HEK293T (cell line): ENCODE results near the gene CEP63.

Experiments
- CTCF ChIA-PET: fragments of 350-600 bp; formaldehyde crosslinking; extraction: SDS; loops from one replicate; lab custom pipeline; 2021; ENCODE audit warnings: antibody characterized with exemption, inconsistent platforms; lab: Yijun Ruan, JAX
- POLR2A ChIA-PET: fragments of 350-600 bp; formaldehyde crosslinking; extraction: SDS; loops from one replicate; lab custom pipeline; 2020; ENCODE audit warnings: antibody characterized with exemption, inconsistent platforms; lab: Yijun Ruan, JAX
- DNase-seq: peaks from one replicate; pipeline ENCODE4 v3.0.0; 2012; ENCODE audit warnings: mixed read lengths; ENCODE audit errors: extremely low spot score
- ARNT ChIP-seq: fragments of 450-650 bp; IDR thresholded peaks from 2 replicates; pipeline ENCODE4 v1.6.1; 2017; ENCODE audit warnings: mild to moderate bottlenecking
- BHLHE40 ChIP-seq: fragments of 450-650 bp; IDR thresholded peaks from 2 replicates; pipeline ENCODE4 v1.6.1; 2016; ENCODE audit warnings: mild to moderate bottlenecking, moderate library complexity, borderline replicate concordance
- CTBP1 ChIP-seq: fragments of 450-650 bp; IDR thresholded peaks from 2 replicates; pipeline ENCODE4 v1.6.1; 2016; ENCODE audit warnings: borderline replicate concordance
- ELF4 ChIP-seq: fragments of 450-650 bp; IDR thresholded peaks from 2 replicates; pipeline ENCODE4 v1.6.1; 2017; ENCODE audit warnings: antibody characterized with exemption
- FOXA1 ChIP-seq: fragments of 450-650 bp; IDR thresholded peaks from 2 replicates; pipeline ENCODE4 v1.6.1; 2016; ENCODE audit warnings: mild to moderate bottlenecking
- FOXK2 ChIP-seq: fragments of 450-650 bp; IDR thresholded peaks from 2 replicates; pipeline ENCODE4 v1.6.1; 2016; ENCODE audit warnings: mild to moderate bottlenecking
- FOXM1 ChIP-seq: fragments of 450-650 bp; IDR thresholded peaks from 2 replicates; pipeline ENCODE4 v1.6.1; 2017; ENCODE audit warnings: mild to moderate bottlenecking, borderline replicate concordance
- HDGF ChIP-seq: fragments of 450-650 bp; IDR thresholded peaks from 2 replicates; pipeline ENCODE4 v1.6.1; 2017; ENCODE audit warnings: antibody characterized with exemption, borderline replicate concordance
- L3MBTL2 ChIP-seq: fragments of 450-650 bp; conservative IDR thresholded peaks from 2 replicates; pipeline ENCODE4 v1.6.1; 2016; ENCODE audit warnings: mild to moderate bottlenecking
- LEF1 ChIP-seq: fragments of 450-650 bp; IDR thresholded peaks from 2 replicates; pipeline ENCODE4 v1.6.1; 2017; ENCODE audit warnings: mild to moderate bottlenecking, borderline replicate concordance
- NFRKB ChIP-seq: fragments of 450-650 bp; IDR thresholded peaks from 2 replicates; pipeline ENCODE4 v1.6.1; 2016; ENCODE audit warnings: mild to moderate bottlenecking, moderate library complexity
- PKNOX1 ChIP-seq: fragments of 450-650 bp; IDR thresholded peaks from 2 replicates; pipeline ENCODE4 v1.6.1; 2016
- SP1 ChIP-seq: fragments of 450-650 bp; IDR thresholded peaks from 2 replicates; pipeline ENCODE4 v1.6.1; 2017
- SUZ12 ChIP-seq: fragments of 450-650 bp; IDR thresholded peaks from 2 replicates; pipeline ENCODE4 v1.6.1; 2016; ENCODE audit warnings: mild to moderate bottlenecking
- TARDBP ChIP-seq: fragments of 450-650 bp; IDR thresholded peaks from 2 replicates; pipeline ENCODE4 v1.6.1; 2016
- ZNF384 ChIP-seq: fragments of 450-650 bp; IDR thresholded peaks from 2 replicates; pipeline ENCODE4 v1.6.1; 2016

Gene CEP63

GRCh38 chr3:134602440-134602814, 116.6 kb downstream of the CEP63 start:
- ChIA-PET POLR2A (no interaction called here), CTCF (interaction anchor here (1.0 to 1.2 kb wide), 3 partner anchors 10 to 153 kb away, joined by 3 to 4 read pairs (median 4); no protein-coding TSS in a partner anchor)
- DNase-seq: no peak
- TF ChIP-seq FOXM1 (no peak), SP1 (no peak), CTBP1 (no peak), PKNOX1 (no peak), LEF1 (no peak), BHLHE40 (no peak), ZNF384 (no peak), FOXA1 (no peak), TARDBP (no peak)

- TF ChIP-seq SUZ12 (no peak), FOXA1 (no peak), LEF1 (no peak), FOXM1 (no peak), ELF4 (no peak), PKNOX1 (no peak), SP1 (no peak), BHLHE40 (no peak), FOXK2 (no peak), HDGF (no peak), TARDBP (no peak), NFRKB (no peak), CTBP1 (no peak)
- DNase-seq: no peak
- POLR2A ChIA-PET: no interaction called here
- CTCF ChIA-PET: interaction anchor here (0.6 kb wide), 1 partner anchor 184 kb away, joined by 3 read pairs; no protein-coding TSS in a partner anchor
Measured at GRCh38 chr3:134603480-134603879, 117.6 kb downstream of the CEP63 start.

- TF ChIP-seq BHLHE40: no peak
- TF ChIP-seq SP1: no peak
- no peak for TF ChIP-seq HDGF
- no peak for TF ChIP-seq ARNT
- TF ChIP-seq CTBP1: no peak
- no peak for TF ChIP-seq LEF1
- no peak for TF ChIP-seq TARDBP
- TF ChIP-seq FOXM1: no peak
- no peak for TF ChIP-seq NFRKB
- no peak for TF ChIP-seq ZNF384
- TF ChIP-seq FOXK2: no peak
- no peak for TF ChIP-seq FOXA1
- TF ChIP-seq ELF4: no peak
- no peak for TF ChIP-seq PKNOX1
- TF ChIP-seq SUZ12: no peak
- no peak for TF ChIP-seq L3MBTL2
- POLR2A ChIA-PET: no interaction called here
- CTCF ChIA-PET: interaction anchor here (0.6 kb wide), 1 partner anchor 183 kb away, joined by 3 read pairs; no protein-coding TSS in a partner anchor
- no peak for DNase-seq
Measured at GRCh38 chr3:134603956-134604355, 118.1 kb downstream of the CEP63 start.

GRCh38 chr3:134605556-134605955, 119.7 kb downstream of the CEP63 start:
- TF ChIP-seq HDGF: no peak
- no peak for TF ChIP-seq TARDBP
- TF ChIP-seq PKNOX1: no peak
- no peak for TF ChIP-seq ZNF384
- TF ChIP-seq SUZ12: no peak
- no peak for TF ChIP-seq FOXM1
- TF ChIP-seq SP1: no peak
- no peak for TF ChIP-seq FOXK2
- TF ChIP-seq BHLHE40: no peak
- no peak for TF ChIP-seq ELF4
- TF ChIP-seq CTBP1: no peak
- TF ChIP-seq FOXA1: no peak
- no peak for TF ChIP-seq ARNT
- TF ChIP-seq L3MBTL2: no peak
- TF ChIP-seq LEF1: no peak
- no peak for TF ChIP-seq NFRKB
- DNase-seq: no peak
- POLR2A ChIA-PET: no interaction called here
- CTCF ChIA-PET: no interaction called here

- ChIA-PET CTCF (no interaction called here), POLR2A (no interaction called here)
- TF ChIP-seq ARNT: no peak
- no peak for TF ChIP-seq ZNF384
- TF ChIP-seq PKNOX1: no peak
- no peak for TF ChIP-seq NFRKB
- no peak for TF ChIP-seq SUZ12
- no peak for TF ChIP-seq ELF4
- no peak for DNase-seq
Measured at GRCh38 chr3:134606033-134607025, 120.5 kb downstream of the CEP63 start.
